Skeletal muscle tissue (tissue), 4 donors: ENCODE data around the gene SMOC2. TPM values are rescaled to one million over a fixed set of nuclear protein-coding genes. Genes with fewer than 3 reads are reported as not detected.
"Not testable (repeated sequence)": the region's sequence is repeated elsewhere in the genome, so short reads cannot be mapped to it uniquely, and the experiment has no call there.

Experiments
- H3K27ac ChIP-seq: one replicate; pipeline ENCODE4 v1.7.0; 2013; ENCODE audit warnings: mild to moderate bottlenecking, low read depth, low read length, inconsistent platforms
- H3K27me3 ChIP-seq, 3 donors: one replicate each; pipeline ENCODE4 v1.7.0; 2013; ENCODE audit warnings: low read length in 3 of 3; ENCODE audit not compliant: control insufficient read depth in 3 of 3, insufficient read depth in 3 of 3
- H3K36me3 ChIP-seq, 3 donors: one replicate each; pipeline ENCODE4 v1.7.0; 2013; ENCODE audit warnings: low read length in 3 of 3; ENCODE audit not compliant: control insufficient read depth in 3 of 3, insufficient read depth in 3 of 3
- H3K4me1 ChIP-seq, 3 donors: one replicate each; pipeline ENCODE4 v1.7.0; 2013; ENCODE audit warnings: low read length in 3 of 3, mild to moderate bottlenecking in 3 of 3; ENCODE audit not compliant: control insufficient read depth in 3 of 3, insufficient read depth in 3 of 3
- H3K4me3 ChIP-seq, 3 donors: one replicate each; pipeline ENCODE4 v1.7.0; 2013; ENCODE audit warnings: low read length in 3 of 3
- H3K9ac ChIP-seq, 3 donors: one replicate each; pipeline ENCODE4 v1.7.0; 2013; ENCODE audit warnings: low read length in 3 of 3, mild to moderate bottlenecking in 3 of 3, moderate library complexity in 2 of 3, low read depth in 1 of 3
- H3K9me3 ChIP-seq, 3 donors: one replicate each; pipeline ENCODE4 v1.7.0; 2013; ENCODE audit warnings: low read length in 3 of 3; ENCODE audit not compliant: control insufficient read depth in 3 of 3
- total RNA-seq: library from RNA; depleted of rRNA; stranded (reverse); fragments of >200 nt; gene quantifications from one replicate; pipeline ENCODE4 v1.2.3, GENCODE V29; 2014
- donor health status: Osteomylitis.

Gene SMOC2
- total RNA-seq, 1 donor from 2014 or later = 26.6 TPM

- no peak overlapping the region for H3K27ac ChIP-seq
- no peak overlapping the region for H3K9ac ChIP-seq
- no peaks in the 10 kb centered on the region for H3K9me3 ChIP-seq
- H3K36me3 ChIP-seq = no peaks in the 10 kb centered on the region
- no peaks in the 10 kb centered on the region for H3K4me1 ChIP-seq
- no peak overlapping the region for H3K4me3 ChIP-seq
- peaks cover 2 to 15% (median 8%) of the 10 kb centered on the region in 3 donors for H3K27me3 ChIP-seq
Measured at GRCh38 chr6:168686029-168686738, 245.2 kb downstream of the SMOC2 start.

GRCh38 chr6:168686831-168687730 is 246.1 kb downstream of the SMOC2 start:
- Histone ChIP-seq H3K36me3 (no peaks in the 10 kb centered on the region), H3K4me3 (no peak overlapping the region), H3K4me1 (no peaks in the 10 kb centered on the region), H3K27me3 (peaks cover 2 to 17% (median 8%) of the 10 kb centered on the region in 3 donors), H3K27ac (no peak overlapping the region), H3K9ac (no peak overlapping the region), H3K9me3 (no peaks in the 10 kb centered on the region)

- Histone ChIP-seq H3K36me3 (no peaks in the 10 kb centered on the region), H3K9me3 (no peaks in the 10 kb centered on the region), H3K27ac (no peak overlapping the region), H3K4me1 (no peaks in the 10 kb centered on the region), H3K4me3 (no peak overlapping the region), H3K27me3 (peaks cover 2 to 11% (median 3%) of the 10 kb centered on the region in 3 donors), H3K9ac (no peak overlapping the region)
Measured at GRCh38 chr6:168690271-168690670, 249.3 kb downstream of the SMOC2 start.

DNA sequence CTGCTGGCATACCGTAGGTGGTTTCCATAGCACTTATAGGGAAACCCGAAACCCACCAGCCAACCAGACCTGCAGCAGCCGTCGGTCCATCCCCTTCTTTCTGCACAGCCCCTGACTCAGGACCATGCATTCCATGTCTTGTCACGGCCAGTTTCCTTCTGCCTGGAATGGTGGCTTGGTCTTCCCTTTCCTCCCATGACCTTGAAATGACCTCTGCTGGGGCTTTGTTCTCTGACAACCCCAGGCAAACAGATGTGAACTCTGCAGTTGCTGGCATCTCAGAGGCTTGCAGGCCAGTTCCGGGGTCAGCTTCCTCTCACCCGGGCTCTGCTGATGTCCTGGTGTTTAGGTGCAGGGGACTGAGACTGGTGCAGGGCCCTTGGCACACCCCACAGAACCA is 250.8 kb downstream of the SMOC2 start:
- no peak overlapping the region for H3K27ac ChIP-seq
- H3K9me3 ChIP-seq = no peaks in the 10 kb centered on the region
- no peak overlapping the region for H3K9ac ChIP-seq

DNA sequence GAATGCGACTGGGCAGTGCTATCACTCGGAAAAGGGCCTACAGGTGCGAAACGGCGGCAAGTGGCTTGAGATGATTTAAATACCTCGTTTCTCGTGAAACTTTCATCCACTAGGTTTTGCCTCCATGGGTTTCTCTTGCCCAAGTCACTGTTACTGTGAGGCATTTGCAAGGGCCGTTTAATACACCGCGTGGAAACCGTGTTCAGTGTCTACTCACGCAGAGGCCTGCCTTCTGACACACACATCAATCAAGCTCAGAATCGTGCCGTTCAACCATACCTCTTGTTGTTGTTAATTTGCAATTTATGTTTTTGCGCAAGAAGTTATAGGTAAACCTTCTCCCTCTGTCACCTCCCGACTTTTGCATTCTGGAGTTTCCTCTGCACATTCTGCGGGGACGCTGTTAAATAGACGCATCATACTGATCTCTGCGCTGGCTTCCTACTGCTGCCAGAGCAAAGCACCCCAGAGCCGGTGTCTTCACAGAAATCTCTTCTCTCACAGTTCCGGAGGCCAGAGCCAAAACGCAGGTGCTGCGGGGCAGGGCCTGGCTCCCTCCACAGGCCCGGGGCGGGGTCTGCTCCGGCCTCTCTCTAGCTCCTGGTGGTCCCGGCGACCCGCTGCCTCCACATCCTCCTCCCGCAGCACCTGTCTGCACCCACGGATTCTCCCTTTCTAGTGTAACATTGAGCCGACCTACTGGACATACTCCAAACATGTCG is 251.4 kb downstream of the SMOC2 start:
- no peak overlapping the region for H3K9ac ChIP-seq
- no peaks in the 10 kb centered on the region for H3K36me3 ChIP-seq
- no peaks in the 10 kb centered on the region for H3K4me1 ChIP-seq
- H3K27ac ChIP-seq = no peak overlapping the region
- no peak overlapping the region for H3K4me3 ChIP-seq
- H3K27me3 ChIP-seq = peaks cover 0 to 3% (median 0%) of the 10 kb centered on the region in 3 donors
- no peaks in the 10 kb centered on the region for H3K9me3 ChIP-seq

More for the DNA sequence above, 250.8 kb downstream of the SMOC2 start:
- no peak overlapping the region for H3K4me3 ChIP-seq
- no peaks in the 10 kb centered on the region for H3K36me3 ChIP-seq
- peaks cover 0 to 3% (median 0%) of the 10 kb centered on the region in 3 donors for H3K27me3 ChIP-seq
- H3K4me1 ChIP-seq = no peaks in the 10 kb centered on the region

DNA sequence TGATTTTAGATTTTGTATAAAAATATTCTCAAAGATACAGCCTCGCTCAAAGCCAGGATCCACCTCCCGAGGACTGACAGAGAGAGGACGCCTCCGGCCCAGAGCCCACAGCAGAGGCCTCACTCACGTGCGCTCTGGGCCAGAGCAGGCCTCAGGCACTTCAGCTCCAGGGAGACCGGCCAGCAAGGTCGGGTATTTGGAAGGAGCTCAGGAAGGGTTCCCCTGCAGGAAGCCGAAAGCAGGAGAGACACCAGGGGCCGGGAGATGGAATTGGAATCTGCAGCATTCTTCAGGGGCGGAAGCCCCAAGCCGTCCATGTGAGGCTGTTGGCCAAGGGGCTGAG is 251.9 kb downstream of the SMOC2 start:
- not testable (repeated sequence) for H3K4me1 ChIP-seq, H3K27ac ChIP-seq, H3K9me3 ChIP-seq, H3K27me3 ChIP-seq, H3K4me3 ChIP-seq, H3K36me3 ChIP-seq, H3K9ac ChIP-seq

DNA sequence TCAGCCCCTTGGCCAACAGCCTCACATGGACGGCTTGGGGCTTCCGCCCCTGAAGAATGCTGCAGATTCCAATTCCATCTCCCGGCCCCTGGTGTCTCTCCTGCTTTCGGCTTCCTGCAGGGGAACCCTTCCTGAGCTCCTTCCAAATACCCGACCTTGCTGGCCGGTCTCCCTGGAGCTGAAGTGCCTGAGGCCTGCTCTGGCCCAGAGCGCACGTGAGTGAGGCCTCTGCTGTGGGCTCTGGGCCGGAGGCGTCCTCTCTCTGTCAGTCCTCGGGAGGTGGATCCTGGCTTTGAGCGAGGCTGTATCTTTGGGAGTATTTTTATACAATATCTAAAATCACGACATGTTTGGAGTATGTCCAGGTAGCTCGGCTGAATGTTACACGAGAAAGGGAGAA is 253.8 kb downstream of the SMOC2 start:
- not testable (repeated sequence) for H3K27ac ChIP-seq, H3K4me1 ChIP-seq, H3K4me3 ChIP-seq, H3K36me3 ChIP-seq, H3K9ac ChIP-seq, H3K9me3 ChIP-seq, H3K27me3 ChIP-seq

DNA sequence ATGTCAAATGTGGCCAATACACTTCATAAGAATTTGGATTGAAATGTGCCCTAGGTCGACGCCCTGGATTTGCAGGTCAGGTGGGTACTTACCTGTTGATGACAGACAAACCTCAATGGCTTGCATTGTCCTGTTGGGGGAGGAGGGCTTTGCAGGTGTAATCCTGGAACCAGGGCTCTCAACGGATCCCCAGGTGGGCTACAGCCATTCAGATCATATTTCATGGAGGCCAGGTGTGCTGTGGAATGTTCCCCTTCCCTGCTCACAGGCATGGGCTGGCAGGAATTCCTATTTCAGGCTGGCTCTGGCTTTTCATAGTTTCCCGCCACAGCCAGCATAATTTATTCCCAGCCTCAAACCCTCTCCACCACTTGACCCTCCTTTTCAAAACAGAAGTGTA is 254.7 kb downstream of the SMOC2 start:
- Histone ChIP-seq H3K27me3 (peaks cover 0 to 3% (median under 1%) of the 10 kb centered on the region in 3 donors), H3K9ac (no peak overlapping the region), H3K27ac (no peak overlapping the region)

DNA sequence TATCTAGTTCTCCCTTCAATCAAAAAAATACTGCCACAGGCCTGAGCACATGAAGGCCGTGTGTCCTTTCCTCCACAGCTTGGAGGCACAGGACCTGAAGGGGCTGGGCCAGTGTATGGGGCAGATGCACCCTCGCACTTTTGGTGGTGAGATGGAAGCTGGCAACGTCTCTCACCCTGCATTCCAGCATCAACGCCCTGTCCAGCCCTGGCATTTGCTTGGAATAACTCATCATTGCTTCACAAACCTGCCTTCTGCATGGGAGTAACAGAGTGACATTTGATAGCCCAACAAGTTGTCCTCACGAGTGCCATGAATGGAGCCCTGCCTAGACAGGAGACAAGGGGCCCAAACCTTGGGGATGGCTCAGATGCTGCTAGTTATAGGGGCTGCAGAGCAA is 257.9 kb downstream of the SMOC2 start:
- Histone ChIP-seq H3K27ac (no peak overlapping the region), H3K9ac (no peak overlapping the region), H3K36me3 (no peaks in the 10 kb centered on the region), H3K4me1 (peaks cover 0 to 2% (median 0%) of the 10 kb centered on the region in 3 donors), H3K4me3 (no peak overlapping the region), H3K9me3 (no peaks in the 10 kb centered on the region), H3K27me3 (peaks cover 7 to 8% (median 7%) of the 10 kb centered on the region in 3 donors)

More for the DNA sequence above, 254.7 kb downstream of the SMOC2 start:
- no peak overlapping the region for H3K4me3 ChIP-seq
- no peaks in the 10 kb centered on the region for H3K36me3 ChIP-seq
- H3K9me3 ChIP-seq = no peaks in the 10 kb centered on the region
- no peaks in the 10 kb centered on the region for H3K4me1 ChIP-seq
